ENCODE measurements around the gene NTSR1. TPM values are rescaled to one million over a fixed set of nuclear protein-coding genes. Genes with fewer than 3 reads are reported as not detected.

The NTSR1 gene
- total RNA-seq, 1 experiment from 2014 or later = 0.98 TPM

DNA sequence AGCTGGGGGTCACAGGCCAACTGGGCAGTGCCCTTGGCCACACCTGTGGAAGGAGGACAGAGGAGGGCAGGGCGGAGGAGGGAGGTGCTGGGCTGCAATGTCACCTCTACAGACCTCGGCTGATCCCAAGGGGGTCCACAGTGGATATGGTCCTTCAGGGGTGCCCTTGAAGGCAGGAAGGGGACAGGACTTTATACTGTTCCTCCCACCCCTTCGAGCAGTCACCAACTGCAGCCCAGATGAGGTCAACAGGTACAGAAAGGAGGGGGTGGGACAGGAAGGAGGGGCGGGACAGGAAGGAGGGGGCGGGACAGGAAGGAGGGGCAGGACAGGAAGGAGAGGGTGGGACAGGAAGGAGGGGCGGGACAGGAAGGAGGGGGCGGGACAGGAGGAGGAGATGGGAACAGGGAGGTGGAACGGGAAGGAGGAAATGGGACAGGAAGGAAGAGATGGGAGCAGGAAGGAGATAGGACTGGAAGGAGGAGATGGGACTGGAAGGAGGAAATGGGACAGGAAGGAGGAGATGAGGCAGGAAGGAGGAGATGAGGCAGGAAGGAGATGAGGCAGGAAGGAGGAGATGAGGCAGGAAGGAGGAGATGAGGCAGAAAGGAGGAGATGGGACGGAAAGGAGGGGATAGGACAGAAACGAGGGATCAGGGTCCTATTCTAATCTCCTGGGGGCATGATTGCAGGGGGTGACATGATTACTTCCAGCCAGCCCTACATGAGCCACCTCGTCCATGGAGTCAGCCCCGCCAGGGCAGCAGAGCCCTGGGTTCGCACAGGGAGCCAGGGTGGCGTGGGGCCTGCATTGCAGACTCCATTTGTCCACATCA lies 68.3 kb downstream of the NTSR1 start:
- intact Hi-C loops (cut with micrococcal nuclease; ENCODE audit: unreplicated experiment) = no loop called here
- no peaks in the 10 kb centered on the region for H3K36me3 ChIP-seq (ENCODE audit: low read depth)
- peaks cover 30% of the 10 kb centered on the region for H3F3A ChIP-seq (ENCODE audit: insufficient read depth, low read depth)
- no TSS peak for BruUV-seq (replicated peaks)
- CTCF ChIA-PET = no interaction called here
- H4K20me1 ChIP-seq (ENCODE audit: insufficient read depth) = no peaks in the 10 kb centered on the region
- no peaks in the 10 kb centered on the region for H3K79me2 ChIP-seq (ENCODE audit: low read depth)
- H3K4me1 ChIP-seq (replicated peaks; ENCODE audit: insufficient read depth) = peaks cover 35% of the 10 kb centered on the region
- DNase-seq = peak in 1 of 2 experiments; percentile 44
- no peaks in the 10 kb centered on the region for H3K9me3 ChIP-seq (ENCODE audit: insufficient read depth, low read depth)
- H3K27ac ChIP-seq = no peak overlapping the region
- H3K4me3 ChIP-seq = peak overlapping the region; percentile 37; the same call in 1 of the 2 replicates
- H3K4me2 ChIP-seq = peak overlapping the region; percentile 68
- no peak for TF ChIP-seq EZH2 (IDR thresholded peaks at IDR 0.05; ENCODE audit: low read depth)
- TF ChIP-seq, protein P1, sequence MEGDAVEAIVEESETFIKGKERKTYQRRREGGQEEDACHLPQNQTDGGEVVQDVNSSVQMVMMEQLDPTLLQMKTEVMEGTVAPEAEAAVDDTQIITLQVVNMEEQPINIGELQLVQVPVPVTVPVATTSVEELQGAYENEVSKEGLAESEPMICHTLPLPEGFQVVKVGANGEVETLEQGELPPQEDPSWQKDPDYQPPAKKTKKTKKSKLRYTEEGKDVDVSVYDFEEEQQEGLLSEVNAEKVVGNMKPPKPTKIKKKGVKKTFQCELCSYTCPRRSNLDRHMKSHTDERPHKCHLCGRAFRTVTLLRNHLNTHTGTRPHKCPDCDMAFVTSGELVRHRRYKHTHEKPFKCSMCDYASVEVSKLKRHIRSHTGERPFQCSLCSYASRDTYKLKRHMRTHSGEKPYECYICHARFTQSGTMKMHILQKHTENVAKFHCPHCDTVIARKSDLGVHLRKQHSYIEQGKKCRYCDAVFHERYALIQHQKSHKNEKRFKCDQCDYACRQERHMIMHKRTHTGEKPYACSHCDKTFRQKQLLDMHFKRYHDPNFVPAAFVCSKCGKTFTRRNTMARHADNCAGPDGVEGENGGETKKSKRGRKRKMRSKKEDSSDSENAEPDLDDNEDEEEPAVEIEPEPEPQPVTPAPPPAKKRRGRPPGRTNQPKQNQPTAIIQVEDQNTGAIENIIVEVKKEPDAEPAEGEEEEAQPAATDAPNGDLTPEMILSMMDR (conservative IDR thresholded peaks at IDR 0.05) = no peak
- H3K9me2 ChIP-seq (ENCODE audit: insufficient read depth) = no peaks in the 10 kb centered on the region
- no peak overlapping the region; the same call in 1 of the 2 replicates for H2AFZ ChIP-seq
- H3K27me3 ChIP-seq (ENCODE audit: insufficient read depth, low read depth) = no peaks in the 10 kb centered on the region
- POLR2A ChIA-PET (ENCODE audit: unreplicated experiment) = no interaction called here

DNA sequence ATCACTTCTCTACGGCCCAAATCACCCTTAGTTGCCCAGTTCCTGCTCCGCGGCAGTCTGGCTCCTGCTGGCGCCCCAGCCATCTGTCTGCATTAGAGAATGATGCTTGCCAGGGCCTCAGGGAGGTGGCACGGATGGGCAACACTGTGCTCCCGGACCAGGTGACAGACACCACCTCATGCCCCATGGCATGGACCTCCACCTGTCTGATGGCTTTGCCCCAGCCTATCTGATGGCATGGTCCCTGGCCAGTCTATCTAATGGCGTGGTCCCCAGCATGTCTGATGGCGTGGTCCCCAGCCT lies 68.8 kb downstream of the NTSR1 start:
- no peaks in the 10 kb centered on the region for H3K36me3 ChIP-seq (ENCODE audit: low read depth)
- H3F3A ChIP-seq (ENCODE audit: insufficient read depth, low read depth) = peaks cover 25% of the 10 kb centered on the region
- POLR2A ChIA-PET (ENCODE audit: unreplicated experiment) = no interaction called here
- no peaks in the 10 kb centered on the region for H3K27me3 ChIP-seq (ENCODE audit: insufficient read depth, low read depth)
- H3K4me2 ChIP-seq = peak overlapping the region; percentile 47; the same call in 1 of the 2 replicates
- no peaks in the 10 kb centered on the region for H3K9me2 ChIP-seq (ENCODE audit: insufficient read depth)
- intact Hi-C loops (cut with micrococcal nuclease; ENCODE audit: unreplicated experiment) = no loop called here
- CTCF ChIA-PET = no interaction called here
- BruUV-seq (replicated peaks) = no TSS peak
- H3K4me1 ChIP-seq (replicated peaks; ENCODE audit: insufficient read depth) = peaks cover 29% of the 10 kb centered on the region
- no peaks in the 10 kb centered on the region for H3K9me3 ChIP-seq (ENCODE audit: insufficient read depth, low read depth)
- no peak overlapping the region for H3K4me3 ChIP-seq
- no peak overlapping the region for H2AFZ ChIP-seq
- no peak for DNase-seq
- no peaks in the 10 kb centered on the region for H4K20me1 ChIP-seq (ENCODE audit: insufficient read depth)
- H3K79me2 ChIP-seq (ENCODE audit: low read depth) = no peaks in the 10 kb centered on the region
- H3K27ac ChIP-seq = no peak overlapping the region
- TF ChIP-seq, protein P1 (conservative IDR thresholded peaks at IDR 0.05) = no peak
- TF ChIP-seq EZH2 (IDR thresholded peaks at IDR 0.05; ENCODE audit: low read depth) = no peak

DNA sequence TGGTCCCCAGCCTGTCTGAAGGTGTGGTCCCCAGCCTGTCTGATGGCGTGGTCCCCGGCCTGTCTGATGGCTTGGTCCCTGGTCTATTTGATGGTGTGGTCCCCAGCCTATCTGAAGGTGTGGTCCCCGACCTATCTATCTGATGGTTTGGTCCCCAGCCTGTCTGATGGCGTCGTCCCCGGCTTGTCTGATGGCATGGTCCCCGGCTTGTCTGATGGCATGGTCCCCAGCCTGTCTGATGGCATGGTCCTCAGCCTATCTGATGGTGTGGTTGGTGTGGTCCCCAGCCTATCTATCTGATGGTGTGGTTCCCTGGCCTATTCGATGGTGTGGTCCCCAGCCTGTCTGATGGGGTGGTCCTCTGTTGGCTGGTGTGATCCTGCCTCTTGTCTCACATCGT lies 69.4 kb downstream of the NTSR1 start:
- ChIA-PET CTCF (no interaction called here), POLR2A (ENCODE audit: unreplicated experiment) (no interaction called here)
- Histone ChIP-seq H3K36me3 (ENCODE audit: low read depth) (no peaks in the 10 kb centered on the region), H3K27me3 (ENCODE audit: insufficient read depth, low read depth) (no peaks in the 10 kb centered on the region), H2AFZ (no peak overlapping the region), H3K4me2 (no peak overlapping the region), H3K4me3 (no peak overlapping the region), H4K20me1 (ENCODE audit: insufficient read depth) (no peaks in the 10 kb centered on the region), H3K9me3 (ENCODE audit: insufficient read depth, low read depth) (no peaks in the 10 kb centered on the region), H3F3A (ENCODE audit: insufficient read depth, low read depth) (peaks cover 21% of the 10 kb centered on the region), H3K4me1 (replicated peaks; ENCODE audit: insufficient read depth) (peaks cover 23% of the 10 kb centered on the region), H3K79me2 (ENCODE audit: low read depth) (no peaks in the 10 kb centered on the region), H3K9me2 (ENCODE audit: insufficient read depth) (no peaks in the 10 kb centered on the region), H3K27ac (no peak overlapping the region)
- TF ChIP-seq, protein P1 (conservative IDR thresholded peaks at IDR 0.05) = no peak
- no peak for TF ChIP-seq EZH2 (IDR thresholded peaks at IDR 0.05; ENCODE audit: low read depth)
- intact Hi-C loops (cut with micrococcal nuclease; ENCODE audit: unreplicated experiment) = no loop called here
- no peak for DNase-seq
- no TSS peak for BruUV-seq (replicated peaks)

All from PC-9 (cell line).